GM19467 (cell line): Measurements from ENCODE around the gene ARHGEF7.

ENCODE experiments used
- ATAC-seq: cut with Tn5 transposase; IDR thresholded peaks from one replicate; pipeline ENCODE4 v1.9.1; 2021; ENCODE audit warnings: mild to moderate bottlenecking, moderate library complexity; ENCODE audit not compliant: unreplicated experiment

ARHGEF7 gene

GRCh38 chr13:111216166-111216960, 101.3 kb downstream of the ARHGEF7 start:
- no peak for ATAC-seq

- ATAC-seq = no peak
Measured at GRCh38 chr13:111217641-111218040, 102.5 kb downstream of the ARHGEF7 start.

GRCh38 chr13:111219280-111219679, 104.2 kb downstream of the ARHGEF7 start:
- ATAC-seq = no peak

GRCh38 chr13:111219950-111220349, 104.8 kb downstream of the ARHGEF7 start:
- ATAC-seq = no peak

- ATAC-seq = no peak
Measured at GRCh38 chr13:111225166-111225565, 110.1 kb downstream of the ARHGEF7 start.

- ATAC-seq = no peak
Measured at GRCh38 chr13:111225810-111226546, 110.9 kb downstream of the ARHGEF7 start.

GRCh38 chr13:111227405-111227804, 112.3 kb downstream of the ARHGEF7 start:
- ATAC-seq = no peak

GRCh38 chr13:111228262-111229144, 113.4 kb downstream of the ARHGEF7 start:
- ATAC-seq = no peak

GRCh38 chr13:111230385-111230930, 115.3 kb downstream of the ARHGEF7 start:
- ATAC-seq = no peak

- no peak for ATAC-seq
Measured at GRCh38 chr13:111232191-111232590, 117.1 kb downstream of the ARHGEF7 start.

- no peak for ATAC-seq
Measured at GRCh38 chr13:111233080-111233479, 118.0 kb downstream of the ARHGEF7 start.

- ATAC-seq = no peak
Measured at GRCh38 chr13:111239764-111240670, 124.9 kb downstream of the ARHGEF7 start.

GRCh38 chr13:111241006-111241755, 126.1 kb downstream of the ARHGEF7 start:
- no peak for ATAC-seq

- ATAC-seq = no peak
Measured at GRCh38 chr13:111241862-111242261, 126.8 kb downstream of the ARHGEF7 start.

GRCh38 chr13:111242585-111242984, 127.5 kb downstream of the ARHGEF7 start:
- ATAC-seq = no peak

- ATAC-seq = no peak
Measured at GRCh38 chr13:111243981-111244380, 128.9 kb downstream of the ARHGEF7 start.

GRCh38 chr13:111245576-111246384, 130.7 kb downstream of the ARHGEF7 start:
- ATAC-seq = no peak

- no peak for ATAC-seq
Measured at GRCh38 chr13:111247552-111247951, 132.4 kb downstream of the ARHGEF7 start.
